ENCODE measurements around the gene RANBP2. TPM values are rescaled to one million over a fixed set of nuclear protein-coding genes. Genes with fewer than 3 reads are reported as not detected.

RANBP2 gene
- total and polyA plus RNA-seq, 10 of the 15 experiments (the other 5 are each of a cell fraction or from before 2014, with no cell fraction given) = 9.0 to 81.7 (median 28.3) TPM

- no peak for ATAC-seq
- CTCF ChIA-PET = no interaction called here
- 95% methylated on average over 1 of the region's 1 CpG for WGBS (ENCODE audit: insufficient coverage, insufficient replicate concordance, low lambda C conversion rate, missing lambda C conversion rate)
Measured at GRCh38 chr2:108813732-108814131, 94.5 kb downstream of the RANBP2 start.

More at GRCh38 chr2:108813732-108814131, 94.5 kb downstream of the RANBP2 start:
- TF ChIP-seq, protein P1, sequence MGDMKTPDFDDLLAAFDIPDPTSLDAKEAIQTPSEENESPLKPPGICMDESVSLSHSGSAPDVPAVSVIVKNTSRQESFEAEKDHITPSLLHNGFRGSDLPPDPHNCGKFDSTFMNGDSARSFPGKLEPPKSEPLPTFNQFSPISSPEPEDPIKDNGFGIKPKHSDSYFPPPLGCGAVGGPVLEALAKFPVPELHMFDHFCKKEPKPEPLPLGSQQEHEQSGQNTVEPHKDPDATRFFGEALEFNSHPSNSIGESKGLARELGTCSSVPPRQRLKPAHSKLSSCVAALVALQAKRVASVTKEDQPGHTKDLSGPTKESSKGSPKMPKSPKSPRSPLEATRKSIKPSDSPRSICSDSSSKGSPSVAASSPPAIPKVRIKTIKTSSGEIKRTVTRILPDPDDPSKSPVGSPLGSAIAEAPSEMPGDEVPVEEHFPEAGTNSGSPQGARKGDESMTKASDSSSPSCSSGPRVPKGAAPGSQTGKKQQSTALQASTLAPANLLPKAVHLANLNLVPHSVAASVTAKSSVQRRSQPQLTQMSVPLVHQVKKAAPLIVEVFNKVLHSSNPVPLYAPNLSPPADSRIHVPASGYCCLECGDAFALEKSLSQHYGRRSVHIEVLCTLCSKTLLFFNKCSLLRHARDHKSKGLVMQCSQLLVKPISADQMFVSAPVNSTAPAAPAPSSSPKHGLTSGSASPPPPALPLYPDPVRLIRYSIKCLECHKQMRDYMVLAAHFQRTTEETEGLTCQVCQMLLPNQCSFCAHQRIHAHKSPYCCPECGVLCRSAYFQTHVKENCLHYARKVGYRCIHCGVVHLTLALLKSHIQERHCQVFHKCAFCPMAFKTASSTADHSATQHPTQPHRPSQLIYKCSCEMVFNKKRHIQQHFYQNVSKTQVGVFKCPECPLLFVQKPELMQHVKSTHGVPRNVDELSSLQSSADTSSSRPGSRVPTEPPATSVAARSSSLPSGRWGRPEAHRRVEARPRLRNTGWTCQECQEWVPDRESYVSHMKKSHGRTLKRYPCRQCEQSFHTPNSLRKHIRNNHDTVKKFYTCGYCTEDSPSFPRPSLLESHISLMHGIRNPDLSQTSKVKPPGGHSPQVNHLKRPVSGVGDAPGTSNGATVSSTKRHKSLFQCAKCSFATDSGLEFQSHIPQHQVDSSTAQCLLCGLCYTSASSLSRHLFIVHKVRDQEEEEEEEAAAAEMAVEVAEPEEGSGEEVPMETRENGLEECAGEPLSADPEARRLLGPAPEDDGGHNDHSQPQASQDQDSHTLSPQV (IDR thresholded peaks at IDR 0.05) = no peak
- no peak for TF ChIP-seq GABPA (IDR thresholded peaks at IDR 0.05; ENCODE audit: low read depth)
- TF ChIP-seq MEF2B (IDR thresholded peaks at IDR 0.05; ENCODE audit: partially characterized antibody, poor library complexity, severe bottlenecking) = no peak
- no peak for TF ChIP-seq ZNF274 (IDR thresholded peaks at IDR 0.05; ENCODE audit: insufficient read depth, insufficient read length)
- TF ChIP-seq SKIL (IDR thresholded peaks at IDR 0.05; ENCODE audit: low read depth, poor library complexity, severe bottlenecking) = no peak
- TF ChIP-seq, protein P2, sequence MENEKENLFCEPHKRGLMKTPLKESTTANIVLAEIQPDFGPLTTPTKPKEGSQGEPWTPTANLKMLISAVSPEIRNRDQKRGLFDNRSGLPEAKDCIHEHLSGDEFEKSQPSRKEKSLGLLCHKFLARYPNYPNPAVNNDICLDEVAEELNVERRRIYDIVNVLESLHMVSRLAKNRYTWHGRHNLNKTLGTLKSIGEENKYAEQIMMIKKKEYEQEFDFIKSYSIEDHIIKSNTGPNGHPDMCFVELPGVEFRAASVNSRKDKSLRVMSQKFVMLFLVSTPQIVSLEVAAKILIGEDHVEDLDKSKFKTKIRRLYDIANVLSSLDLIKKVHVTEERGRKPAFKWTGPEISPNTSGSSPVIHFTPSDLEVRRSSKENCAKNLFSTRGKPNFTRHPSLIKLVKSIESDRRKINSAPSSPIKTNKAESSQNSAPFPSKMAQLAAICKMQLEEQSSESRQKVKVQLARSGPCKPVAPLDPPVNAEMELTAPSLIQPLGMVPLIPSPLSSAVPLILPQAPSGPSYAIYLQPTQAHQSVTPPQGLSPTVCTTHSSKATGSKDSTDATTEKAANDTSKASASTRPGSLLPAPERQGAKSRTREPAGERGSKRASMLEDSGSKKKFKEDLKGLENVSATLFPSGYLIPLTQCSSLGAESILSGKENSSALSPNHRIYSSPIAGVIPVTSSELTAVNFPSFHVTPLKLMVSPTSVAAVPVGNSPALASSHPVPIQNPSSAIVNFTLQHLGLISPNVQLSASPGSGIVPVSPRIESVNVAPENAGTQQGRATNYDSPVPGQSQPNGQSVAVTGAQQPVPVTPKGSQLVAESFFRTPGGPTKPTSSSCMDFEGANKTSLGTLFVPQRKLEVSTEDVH (IDR thresholded peaks at IDR 0.05; ENCODE audit: low read depth, partially characterized antibody) = no peak
- TF ChIP-seq NKRF (conservative IDR thresholded peaks at IDR 0.05) = no peak
- TF ChIP-seq, protein P3, sequence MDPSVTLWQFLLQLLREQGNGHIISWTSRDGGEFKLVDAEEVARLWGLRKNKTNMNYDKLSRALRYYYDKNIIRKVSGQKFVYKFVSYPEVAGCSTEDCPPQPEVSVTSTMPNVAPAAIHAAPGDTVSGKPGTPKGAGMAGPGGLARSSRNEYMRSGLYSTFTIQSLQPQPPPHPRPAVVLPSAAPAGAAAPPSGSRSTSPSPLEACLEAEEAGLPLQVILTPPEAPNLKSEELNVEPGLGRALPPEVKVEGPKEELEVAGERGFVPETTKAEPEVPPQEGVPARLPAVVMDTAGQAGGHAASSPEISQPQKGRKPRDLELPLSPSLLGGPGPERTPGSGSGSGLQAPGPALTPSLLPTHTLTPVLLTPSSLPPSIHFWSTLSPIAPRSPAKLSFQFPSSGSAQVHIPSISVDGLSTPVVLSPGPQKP (IDR thresholded peaks at IDR 0.05; ENCODE audit: low read depth, low read length) = no peak
- no peak for TF ChIP-seq CEBPB (IDR thresholded peaks at IDR 0.05; ENCODE audit: borderline replicate concordance in 1 of 2, low read depth in 2 of 2, low read length in 2 of 2)
- no peak for TF ChIP-seq FOXM1 (IDR thresholded peaks at IDR 0.05; ENCODE audit: low read depth, low read length)
- H3K4me2 ChIP-seq (ENCODE audit: control insufficient read depth, insufficient read depth) = no peak overlapping the region
- no peaks in the 10 kb centered on the region for H3K27me3 ChIP-seq (replicated peaks in 1 of 2; ENCODE audit: control insufficient read depth in 2 of 2, insufficient read depth in 2 of 2, low read length in 1 of 2)
- ChIA-PET SMC1A (ENCODE audit: uncharacterized antibody, unreplicated experiment) (no interaction called here), RAD21 (ENCODE audit: unreplicated experiment) (no interaction called here), POLR2A (no interaction called here)
- no peaks in the 10 kb centered on the region for H4K20me1 ChIP-seq (ENCODE audit: control insufficient read depth, insufficient read depth)
- H3K4me1 ChIP-seq (ENCODE audit: control insufficient read depth, insufficient read depth, low read length) = no peaks in the 10 kb centered on the region
- BruUV-seq (replicated peaks) = no TSS peak
- no peak overlapping the region for H3K4me3 ChIP-seq
- no peaks in the 10 kb centered on the region; the same call in 1 of the 2 replicates for H3K79me2 ChIP-seq (ENCODE audit: control insufficient read depth, insufficient read depth, low read length)
- H3K36me3 ChIP-seq (ENCODE audit: control insufficient read depth in 2 of 2, insufficient read depth in 2 of 2, low read length in 1 of 2) = peaks cover 6 to 19% of the 10 kb centered on the region in 2 experiments; a peak in 3 of 4 replicates
- in situ Hi-C loops (cut with MboI) (no loop called here), intact Hi-C loops (cut with micrococcal nuclease; ENCODE audit: unreplicated experiment) (no loop called here)
- no peak overlapping the region for H3K9ac ChIP-seq (ENCODE audit: control insufficient read depth, insufficient read depth, low read length)
- DNase-seq (ENCODE audit: low read depth, low spot score) (no peak), FAIRE-seq (no peak)
- no peak overlapping the region for H3K27ac ChIP-seq (ENCODE audit: control insufficient read depth, insufficient read depth)
- peaks cover 10% of the 10 kb centered on the region; the same call in 2 of the 3 replicates for H3K9me3 ChIP-seq (replicated peaks; ENCODE audit: control insufficient read depth, insufficient read depth, low read length)
- no peak overlapping the region for H2AFZ ChIP-seq (ENCODE audit: control insufficient read depth, low read depth, low read length)

Measured in GM12878 (cell line).